GM18867 (cell line): ENCODE data around the gene PDZD2.
"Not testable (repeated sequence)": the region's sequence is repeated elsewhere in the genome, so short reads cannot be mapped to it uniquely, and the experiment has no call there.

ENCODE experiments used
- ATAC-seq: cut with Tn5 transposase; IDR thresholded peaks from one replicate; pipeline ENCODE4 v1.9.1; 2021; ENCODE audit warnings: mild to moderate bottlenecking, moderate library complexity; ENCODE audit not compliant: unreplicated experiment

PDZD2 gene

GRCh38 chr5:32057187-32058096 is 418.5 kb downstream of the PDZD2 start:
- no peak for ATAC-seq

GRCh38 chr5:32058101-32058500 is 419.2 kb downstream of the PDZD2 start:
- no peak for ATAC-seq

- no peak for ATAC-seq
These were observed 420.1 kb downstream of the PDZD2 start for GRCh38 chr5:32058997-32059396.

GRCh38 chr5:32059761-32060530 is 421.0 kb downstream of the PDZD2 start:
- ATAC-seq, result no peak

GRCh38 chr5:32061236-32061635 is 422.3 kb downstream of the PDZD2 start:
- ATAC-seq, result no peak

- ATAC-seq, result no peak
These were observed 427.5 kb downstream of the PDZD2 start for GRCh38 chr5:32066448-32066847.

- no peak for ATAC-seq
These were observed 429.0 kb downstream of the PDZD2 start for GRCh38 chr5:32067774-32068470.

GRCh38 chr5:32068561-32068960 is 429.6 kb downstream of the PDZD2 start:
- ATAC-seq, result no peak

- no peak for ATAC-seq
These were observed 430.5 kb downstream of the PDZD2 start for GRCh38 chr5:32069396-32069795.

- ATAC-seq, result no peak
These were observed 432.5 kb downstream of the PDZD2 start for GRCh38 chr5:32071351-32071944.

- ATAC-seq, result no peak
These were observed 433.1 kb downstream of the PDZD2 start for GRCh38 chr5:32072054-32072453.

- ATAC-seq, result no peak
These were observed 435.5 kb downstream of the PDZD2 start for GRCh38 chr5:32074401-32074800.

- no peak for ATAC-seq
These were observed 438.1 kb downstream of the PDZD2 start for GRCh38 chr5:32076699-32077695.

- not testable (repeated sequence) for ATAC-seq
These were observed 439.9 kb downstream of the PDZD2 start for GRCh38 chr5:32078855-32079254.

GRCh38 chr5:32080565-32080964 is 441.6 kb downstream of the PDZD2 start:
- not testable (repeated sequence) for ATAC-seq

- ATAC-seq, result no peak
These were observed 443.8 kb downstream of the PDZD2 start for GRCh38 chr5:32082701-32083100.

- ATAC-seq, result no peak
These were observed 445.1 kb downstream of the PDZD2 start for GRCh38 chr5:32083981-32084430.

GRCh38 chr5:32087086-32088082 is 448.5 kb downstream of the PDZD2 start:
- no peak for ATAC-seq
